Body of pancreas (tissue), 4 donors: Measurements from ENCODE around the gene POU5F2.

Experiments used
- POLR2A ChIP-seq, 3 donors: fragments of 450-650 bp; IDR thresholded peaks; one replicate each; pipeline ENCODE4 v1.6.1; 2016; ENCODE audit warnings: antibody characterized with exemption in 3 of 3, mild to moderate bottlenecking in 2 of 3
- TF ChIP-seq, protein P1 (sequence below), 7 experiments: fragments of 450-650 bp in 4 of 7; fragments of 200-600 bp in 3 of 7; sonication (generic) in 3 of 7; IDR thresholded peaks; one replicate each; pipeline ENCODE4 v1.5.1; 2016 to 2019; ENCODE audit warnings: antibody characterized with exemption in 7 of 7

- no peak for TF ChIP-seq POLR2A (IDR thresholded peaks at IDR 0.05)
- TF ChIP-seq, protein P1, sequence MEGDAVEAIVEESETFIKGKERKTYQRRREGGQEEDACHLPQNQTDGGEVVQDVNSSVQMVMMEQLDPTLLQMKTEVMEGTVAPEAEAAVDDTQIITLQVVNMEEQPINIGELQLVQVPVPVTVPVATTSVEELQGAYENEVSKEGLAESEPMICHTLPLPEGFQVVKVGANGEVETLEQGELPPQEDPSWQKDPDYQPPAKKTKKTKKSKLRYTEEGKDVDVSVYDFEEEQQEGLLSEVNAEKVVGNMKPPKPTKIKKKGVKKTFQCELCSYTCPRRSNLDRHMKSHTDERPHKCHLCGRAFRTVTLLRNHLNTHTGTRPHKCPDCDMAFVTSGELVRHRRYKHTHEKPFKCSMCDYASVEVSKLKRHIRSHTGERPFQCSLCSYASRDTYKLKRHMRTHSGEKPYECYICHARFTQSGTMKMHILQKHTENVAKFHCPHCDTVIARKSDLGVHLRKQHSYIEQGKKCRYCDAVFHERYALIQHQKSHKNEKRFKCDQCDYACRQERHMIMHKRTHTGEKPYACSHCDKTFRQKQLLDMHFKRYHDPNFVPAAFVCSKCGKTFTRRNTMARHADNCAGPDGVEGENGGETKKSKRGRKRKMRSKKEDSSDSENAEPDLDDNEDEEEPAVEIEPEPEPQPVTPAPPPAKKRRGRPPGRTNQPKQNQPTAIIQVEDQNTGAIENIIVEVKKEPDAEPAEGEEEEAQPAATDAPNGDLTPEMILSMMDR (IDR thresholded peaks at IDR 0.05) = no peak
These were observed 5.1 kb downstream of the POU5F2 start for GRCh38 chr5:93736284-93736683.
